B cell (primary cell): ENCODE measurements around the gene CCDC3.

Source experiments
- EZH2 ChIP-seq: IDR thresholded peaks from 2 replicates; pipeline ENCODE4 v1.6.1; 2012; ENCODE audit warnings: borderline replicate concordance, low read depth, mild to moderate bottlenecking, moderate library complexity, low read length; ENCODE audit not compliant: insufficient read depth, poor library complexity, severe bottlenecking
- TF ChIP-seq, protein P1 (sequence below): fragments of 200-600 bp; IDR thresholded peaks from one replicate; pipeline ENCODE4 v1.8.0; 2022; ENCODE audit warnings: antibody characterized with exemption, mild to moderate bottlenecking

DNA sequence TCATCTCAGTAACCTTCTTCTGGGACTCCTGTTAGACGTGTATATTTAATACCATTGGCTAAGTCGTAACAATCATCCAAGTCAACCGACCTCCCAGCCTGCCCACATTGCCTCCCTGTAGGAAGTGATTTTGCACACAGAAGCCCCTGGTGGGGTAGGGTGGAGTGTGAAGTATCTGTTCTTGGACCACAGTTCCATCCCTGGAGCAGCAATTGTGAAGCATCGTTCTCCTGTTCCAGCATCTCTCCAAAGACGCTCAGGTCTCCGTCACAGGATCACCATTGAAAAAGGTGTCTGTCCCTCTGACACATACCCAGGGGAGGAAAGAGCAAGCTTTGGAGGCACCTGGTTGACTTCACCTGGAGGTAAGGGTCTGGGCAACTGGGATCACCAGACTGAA is 72.9 kb downstream of the CCDC3 start:
- TF ChIP-seq, protein P1, sequence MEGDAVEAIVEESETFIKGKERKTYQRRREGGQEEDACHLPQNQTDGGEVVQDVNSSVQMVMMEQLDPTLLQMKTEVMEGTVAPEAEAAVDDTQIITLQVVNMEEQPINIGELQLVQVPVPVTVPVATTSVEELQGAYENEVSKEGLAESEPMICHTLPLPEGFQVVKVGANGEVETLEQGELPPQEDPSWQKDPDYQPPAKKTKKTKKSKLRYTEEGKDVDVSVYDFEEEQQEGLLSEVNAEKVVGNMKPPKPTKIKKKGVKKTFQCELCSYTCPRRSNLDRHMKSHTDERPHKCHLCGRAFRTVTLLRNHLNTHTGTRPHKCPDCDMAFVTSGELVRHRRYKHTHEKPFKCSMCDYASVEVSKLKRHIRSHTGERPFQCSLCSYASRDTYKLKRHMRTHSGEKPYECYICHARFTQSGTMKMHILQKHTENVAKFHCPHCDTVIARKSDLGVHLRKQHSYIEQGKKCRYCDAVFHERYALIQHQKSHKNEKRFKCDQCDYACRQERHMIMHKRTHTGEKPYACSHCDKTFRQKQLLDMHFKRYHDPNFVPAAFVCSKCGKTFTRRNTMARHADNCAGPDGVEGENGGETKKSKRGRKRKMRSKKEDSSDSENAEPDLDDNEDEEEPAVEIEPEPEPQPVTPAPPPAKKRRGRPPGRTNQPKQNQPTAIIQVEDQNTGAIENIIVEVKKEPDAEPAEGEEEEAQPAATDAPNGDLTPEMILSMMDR = no peak
- TF ChIP-seq EZH2 = no peak
